Measurements from ENCODE around the gene PADI3.

GRCh38 chr1:17200246-17200645 lies 48.7 kb upstream of the PADI3 start:
- TF ChIP-seq ZC3H11A (IDR thresholded peaks at IDR 0.05; ENCODE audit: low read depth, low read length), result no peak
- TF ChIP-seq AFF4 (CRISPR knock-in tag; IDR thresholded peaks at IDR 0.05), result no peak
- no peak for TF ChIP-seq TCF7L2 (IDR thresholded peaks at IDR 0.05; ENCODE audit: low read depth, low read length)
- TF ChIP-seq ZNF282 (CRISPR knock-in tag; IDR thresholded peaks at IDR 0.05), result no peak
- TF ChIP-seq MAZ (CRISPR knock-in tag; conservative IDR thresholded peaks at IDR 0.05 in 1 of 2, IDR thresholded peaks at IDR 0.05 in 1 of 2), result no peak
